Right lobe of liver (tissue), 6 donors: ENCODE results near the gene NT5DC3. TPM values are rescaled to one million over a fixed set of nuclear protein-coding genes. Genes with fewer than 3 reads are reported as not detected.

Experiments used
- ATAC-seq, 4 donors: fragments of 200-7000 bp; cut with Tn5 transposase; one replicate each; pipeline ENCODE4 v1.9.1; 2020; ENCODE audit warnings: mild to moderate bottlenecking in 4 of 4, moderate library complexity in 4 of 4
- DNase-seq, 3 donors: peaks; one replicate each; pipeline ENCODE4 v3.0.0-alpha.2; 2020
- H3K27ac ChIP-seq, 3 donors: fragments of 200-600 bp; one replicate each; pipeline ENCODE4 v1.8.0; 2022
- H3K27me3 ChIP-seq, 2 donors: fragments of 200-600 bp; one replicate each; pipeline ENCODE4 v1.8.0; 2022
- H3K36me3 ChIP-seq, 4 donors: fragments of 200-600 bp; sonication (generic) in 1 of 4; one replicate each; pipeline versions ENCODE4 v1.5.1 to v1.8.0; 2017 to 2022; ENCODE audit warnings: control low read depth in 1 of 4
- H3K4me1 ChIP-seq, 4 donors: fragments of 200-600 bp; sonication (generic) in 1 of 4; one replicate each; pipeline versions ENCODE4 v1.5.1 to v1.8.0; 2017 to 2022; ENCODE audit warnings: control low read depth in 1 of 4
- H3K4me3 ChIP-seq, 3 donors: fragments of 200-600 bp; one replicate each; pipeline ENCODE4 v1.8.0; 2022
- H3K9me3 ChIP-seq, 4 donors: fragments of 200-600 bp; sonication (generic) in 1 of 4; one replicate each; pipeline versions ENCODE4 v1.5.1 to v1.8.0; 2017 to 2022; ENCODE audit warnings: control low read depth in 1 of 4
- POLR2A ChIP-seq: fragments of 450-650 bp; IDR thresholded peaks from one replicate; pipeline ENCODE4 v1.6.1; 2017; ENCODE audit warnings: antibody characterized with exemption, mild to moderate bottlenecking
- whole genome bisulfite sequencing: methylation state at CpG from one replicate; pipeline ENCODE4 v1.1.6; 2018; ENCODE audit warnings: low coverage, low lambda C conversion rate; ENCODE audit not compliant: insufficient coverage; ENCODE audit errors: missing lambda C conversion rate; 5-methylcytosine and 5-hydroxymethylcytosine counted together
- intact Hi-C, 2 donors: fragments of 100-400 bp; cut with DNase I; formaldehyde crosslinking; loops; one replicate each; pipeline versions ENCODE4 v1.11.2 to v1.14.1; 2022
- total RNA-seq, 6 experiments: library from RNA; depleted of rRNA in 2 of 6; stranded (reverse); fragments of >200 nt in 2 of 6; fragmentation: NEBNext Ultra II Directional in 3 of 6; extraction: Animal tissue kit (Norgen Biotek cat#: 25700) in 3 of 6; gene quantifications; one replicate each; pipeline versions ENCODE4 v1.1.0 to v1.2.4, GENCODE V29; 2016 to 2023
- TF ChIP-seq, protein P1 (sequence below), 4 donors: fragments of 200-600 bp in 3 of 4; fragments of 450-650 bp in 1 of 4; IDR thresholded peaks; one replicate each; pipeline versions ENCODE4 v1.5.1 to v1.8.0; 2016 to 2022; ENCODE audit warnings: antibody characterized with exemption in 4 of 4, mild to moderate bottlenecking in 2 of 4
- donor health status: DM: no; HTN: yes; CAD: no.
- donor health status: DM: no; HTN: no; CAD: no.
- donor health status: DM: no; HTN: no; CAD: no.
- donor health status: DM: no; HTN: yes; CAD: no.
- donor health status: DM: no; HTN: yes; CAD: no.

Gene NT5DC3
- total RNA-seq, 6 experiments from 2014 or later = 3.3 to 10.2 (median 6.6) TPM

DNA sequence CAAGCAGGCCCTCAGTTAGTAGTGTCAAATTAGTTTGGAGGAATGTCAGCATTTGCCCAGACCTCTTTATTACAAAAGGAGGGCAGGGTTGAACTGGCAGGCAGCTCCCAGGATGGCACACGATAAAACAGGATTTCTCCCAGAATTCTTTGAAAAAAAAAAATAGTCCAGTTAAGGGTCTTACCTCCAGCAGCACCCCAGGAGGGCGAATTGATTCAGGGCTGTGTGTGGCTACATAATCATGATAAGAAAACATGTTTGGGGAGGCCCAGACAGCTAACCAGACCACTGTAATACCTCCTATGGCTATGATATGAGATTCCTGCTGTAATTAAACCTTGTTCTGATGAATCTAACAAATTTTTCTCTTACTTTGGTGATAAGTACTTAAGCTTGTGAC is 38.8 kb upstream of the NT5DC3 start:
- WGBS = 20% methylated on average over 1 of the region's 2 CpGs
- intact Hi-C loops = no loop called here
- no peak overlapping the region for H3K27ac ChIP-seq
- no peaks in the 10 kb centered on the region for H3K9me3 ChIP-seq
- H3K36me3 ChIP-seq = no peaks in the 10 kb centered on the region
- DNase-seq (no peak), ATAC-seq (no peak)
- no peak overlapping the region for H3K4me3 ChIP-seq
- TF ChIP-seq POLR2A = no peak
- TF ChIP-seq, protein P1, sequence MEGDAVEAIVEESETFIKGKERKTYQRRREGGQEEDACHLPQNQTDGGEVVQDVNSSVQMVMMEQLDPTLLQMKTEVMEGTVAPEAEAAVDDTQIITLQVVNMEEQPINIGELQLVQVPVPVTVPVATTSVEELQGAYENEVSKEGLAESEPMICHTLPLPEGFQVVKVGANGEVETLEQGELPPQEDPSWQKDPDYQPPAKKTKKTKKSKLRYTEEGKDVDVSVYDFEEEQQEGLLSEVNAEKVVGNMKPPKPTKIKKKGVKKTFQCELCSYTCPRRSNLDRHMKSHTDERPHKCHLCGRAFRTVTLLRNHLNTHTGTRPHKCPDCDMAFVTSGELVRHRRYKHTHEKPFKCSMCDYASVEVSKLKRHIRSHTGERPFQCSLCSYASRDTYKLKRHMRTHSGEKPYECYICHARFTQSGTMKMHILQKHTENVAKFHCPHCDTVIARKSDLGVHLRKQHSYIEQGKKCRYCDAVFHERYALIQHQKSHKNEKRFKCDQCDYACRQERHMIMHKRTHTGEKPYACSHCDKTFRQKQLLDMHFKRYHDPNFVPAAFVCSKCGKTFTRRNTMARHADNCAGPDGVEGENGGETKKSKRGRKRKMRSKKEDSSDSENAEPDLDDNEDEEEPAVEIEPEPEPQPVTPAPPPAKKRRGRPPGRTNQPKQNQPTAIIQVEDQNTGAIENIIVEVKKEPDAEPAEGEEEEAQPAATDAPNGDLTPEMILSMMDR (IDR thresholded peaks at IDR 0.05) = no peak
- no peaks in the 10 kb centered on the region for H3K4me1 ChIP-seq
- no peaks in the 10 kb centered on the region for H3K27me3 ChIP-seq

DNA sequence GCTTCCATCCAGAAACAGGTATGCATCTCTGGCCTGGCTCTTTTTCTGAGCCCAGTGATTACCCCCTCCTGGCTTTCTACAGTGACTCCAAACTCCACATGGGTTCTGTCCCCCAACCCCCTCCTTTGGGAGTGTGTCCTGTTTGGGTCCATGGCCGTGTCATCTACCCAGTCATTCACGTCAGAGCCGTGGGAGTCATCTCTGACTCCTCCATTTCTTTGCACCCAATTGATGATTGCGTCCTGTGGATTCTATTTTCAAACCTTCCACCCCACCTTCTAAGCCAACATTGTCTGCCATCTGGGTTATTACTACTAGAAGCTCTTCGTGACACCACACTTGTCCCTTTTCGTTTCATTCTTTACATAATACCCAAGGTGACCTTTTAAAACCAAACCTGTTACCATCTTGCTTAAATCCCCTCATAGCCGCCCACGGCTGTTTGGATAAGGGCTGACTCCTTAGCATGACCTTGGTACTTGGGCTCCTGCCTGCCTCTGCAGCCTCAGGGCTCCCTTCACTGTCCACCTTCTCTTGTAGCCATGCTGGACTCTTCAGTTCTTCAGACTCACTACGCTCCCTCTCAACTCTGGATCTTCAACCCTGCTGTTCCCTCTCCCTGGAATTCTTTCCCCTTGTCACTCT is 38.1 kb upstream of the NT5DC3 start:
- no peaks in the 10 kb centered on the region for H3K36me3 ChIP-seq
- 73% methylated on average over 9 of the region's 9 CpGs for WGBS
- TF ChIP-seq POLR2A = no peak
- TF ChIP-seq, protein P1 (IDR thresholded peaks at IDR 0.05) = no peak
- no peaks in the 10 kb centered on the region for H3K9me3 ChIP-seq
- no peak overlapping the region for H3K27ac ChIP-seq
- no peak overlapping the region for H3K4me3 ChIP-seq
- no peaks in the 10 kb centered on the region for H3K27me3 ChIP-seq
- ATAC-seq (no peak), DNase-seq (no peak)
- intact Hi-C loops = no loop called here
- H3K4me1 ChIP-seq = no peaks in the 10 kb centered on the region

DNA sequence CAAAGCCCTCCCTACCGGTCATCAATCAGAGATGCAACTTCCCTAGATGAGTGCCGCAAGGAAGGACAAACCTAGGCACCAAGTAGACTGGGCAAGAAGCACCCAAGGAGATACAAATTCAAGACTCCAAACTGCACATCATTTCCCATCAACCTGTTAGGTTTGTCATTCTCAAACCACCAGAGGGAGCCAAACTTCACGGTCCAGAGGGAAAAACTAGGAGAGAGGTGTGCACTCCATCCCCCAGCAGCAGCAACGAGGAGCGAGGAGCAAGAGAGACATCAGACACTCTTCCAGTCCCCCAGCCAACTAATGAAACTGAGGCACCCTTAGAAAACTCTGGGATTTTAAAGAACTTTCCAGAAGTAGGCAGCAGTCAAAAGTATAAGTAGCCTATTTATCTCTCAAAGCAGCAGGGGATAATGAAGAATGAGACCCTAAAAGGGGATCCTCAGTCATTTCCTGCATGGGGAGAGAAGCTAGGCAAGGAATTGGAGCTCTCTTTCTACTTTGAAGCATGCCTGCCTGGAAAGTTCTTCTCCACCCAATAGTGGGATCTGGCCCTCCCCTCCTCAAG is 37.0 kb upstream of the NT5DC3 start:
- no peaks in the 10 kb centered on the region for H3K27me3 ChIP-seq
- H3K27ac ChIP-seq = no peak overlapping the region
- no peaks in the 10 kb centered on the region for H3K9me3 ChIP-seq
- TF ChIP-seq POLR2A = no peak
- TF ChIP-seq, protein P1 (IDR thresholded peaks at IDR 0.05) = peak; percentile 59 to 76 (median 70)
- H3K4me1 ChIP-seq = no peaks in the 10 kb centered on the region
- no peaks in the 10 kb centered on the region for H3K36me3 ChIP-seq
- intact Hi-C loops = no loop called here
- H3K4me3 ChIP-seq = no peak overlapping the region
- ATAC-seq (peak; percentile 87 to 94 (median 90)), DNase-seq (peak in 2 of 3 donors; percentile 25 to 59)
- WGBS = 6% methylated on average over 5 of the region's 5 CpGs

DNA sequence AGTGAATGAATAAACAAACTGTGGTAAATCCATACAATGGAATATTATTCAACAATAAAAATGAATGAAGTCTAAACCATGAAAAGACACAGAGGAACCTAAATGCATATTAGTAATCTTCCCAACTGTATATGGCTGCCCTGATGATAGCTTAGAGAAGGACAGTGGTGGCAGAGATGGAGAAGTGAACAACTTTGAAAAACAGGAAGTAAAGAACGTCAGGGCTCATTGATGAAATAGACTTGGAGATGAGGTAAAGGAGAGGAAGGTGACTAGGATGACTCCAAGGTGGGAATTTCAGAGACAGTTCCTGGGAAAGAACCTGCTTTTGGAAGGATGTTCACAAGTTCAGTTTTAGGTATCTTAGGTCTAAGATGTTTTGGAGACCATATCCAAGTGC is 36.3 kb upstream of the NT5DC3 start:
- Histone ChIP-seq H3K36me3 (no peaks in the 10 kb centered on the region), H3K27ac (no peak overlapping the region), H3K4me3 (no peak overlapping the region), H3K9me3 (no peaks in the 10 kb centered on the region), H3K27me3 (no peaks in the 10 kb centered on the region), H3K4me1 (no peaks in the 10 kb centered on the region)
- 57% methylated on average over 1 of the region's 1 CpG for WGBS
- TF ChIP-seq, protein P1 (IDR thresholded peaks at IDR 0.05) = no peak
- TF ChIP-seq POLR2A = no peak
- DNase-seq (no peak), ATAC-seq (no peak)
- intact Hi-C loops = no loop called here
